HG02943 (cell line): Measurements from ENCODE around the gene NIT2.
"Not testable (repeated sequence)": the region's sequence is repeated elsewhere in the genome, so short reads cannot be mapped to it uniquely, and the experiment has no call there.

Experiments
- ATAC-seq: cut with Tn5 transposase; IDR thresholded peaks from one replicate; pipeline ENCODE4 v1.9.1; 2021; ENCODE audit warnings: mild to moderate bottlenecking, low read depth, moderate library complexity; ENCODE audit not compliant: unreplicated experiment

The NIT2 gene, protein sequence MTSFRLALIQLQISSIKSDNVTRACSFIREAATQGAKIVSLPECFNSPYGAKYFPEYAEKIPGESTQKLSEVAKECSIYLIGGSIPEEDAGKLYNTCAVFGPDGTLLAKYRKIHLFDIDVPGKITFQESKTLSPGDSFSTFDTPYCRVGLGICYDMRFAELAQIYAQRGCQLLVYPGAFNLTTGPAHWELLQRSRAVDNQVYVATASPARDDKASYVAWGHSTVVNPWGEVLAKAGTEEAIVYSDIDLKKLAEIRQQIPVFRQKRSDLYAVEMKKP

DNA sequence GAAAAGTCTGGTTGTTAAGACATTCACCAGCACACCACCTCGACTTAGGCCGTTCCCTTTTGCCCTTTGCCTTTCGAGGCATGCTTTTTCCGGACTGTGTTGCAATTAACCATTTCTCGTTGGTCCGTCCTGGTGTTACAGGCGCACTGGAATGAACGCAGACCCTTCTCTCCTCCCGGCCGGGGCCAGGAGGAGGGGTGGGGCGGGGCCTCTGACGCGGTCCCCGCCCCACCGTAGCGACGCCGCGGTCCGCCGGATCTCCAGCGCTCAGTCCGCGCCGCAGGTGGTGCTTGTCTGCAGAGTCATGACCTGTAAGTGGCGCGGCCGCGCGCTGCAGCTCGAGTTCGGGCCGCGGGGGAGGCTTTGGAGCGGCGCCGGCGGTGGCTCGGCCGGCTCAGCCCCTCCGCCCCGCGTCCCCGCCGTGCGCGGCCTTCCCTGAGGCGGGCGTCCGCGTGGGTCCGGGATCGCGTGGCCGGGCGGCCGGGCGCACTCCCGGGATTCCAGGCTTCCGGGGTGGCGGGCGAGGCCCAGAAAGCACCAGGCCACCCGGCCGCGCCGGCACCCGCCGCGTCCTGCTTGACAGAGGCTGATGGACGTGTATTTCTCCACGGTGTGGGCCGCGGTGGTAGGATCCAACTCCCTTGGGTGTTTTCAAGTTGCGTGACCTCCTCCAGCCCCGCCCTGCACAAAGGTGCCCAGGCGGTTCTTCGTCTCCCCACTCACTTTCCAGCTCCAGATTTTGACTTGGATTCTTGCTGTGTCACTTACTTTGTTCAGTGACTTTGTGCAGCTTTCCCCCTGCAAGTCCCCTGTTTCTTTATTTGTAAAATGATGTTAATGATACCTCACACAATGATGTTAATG lies at the start of gene NIT2:
Gene NIT2, plus strand, starts transcription at position 270 of the 864 bp plus-strand sequence. Its CDS starts 35 bp downstream, at position 305.
- peak; percentile 96 for ATAC-seq

DNA sequence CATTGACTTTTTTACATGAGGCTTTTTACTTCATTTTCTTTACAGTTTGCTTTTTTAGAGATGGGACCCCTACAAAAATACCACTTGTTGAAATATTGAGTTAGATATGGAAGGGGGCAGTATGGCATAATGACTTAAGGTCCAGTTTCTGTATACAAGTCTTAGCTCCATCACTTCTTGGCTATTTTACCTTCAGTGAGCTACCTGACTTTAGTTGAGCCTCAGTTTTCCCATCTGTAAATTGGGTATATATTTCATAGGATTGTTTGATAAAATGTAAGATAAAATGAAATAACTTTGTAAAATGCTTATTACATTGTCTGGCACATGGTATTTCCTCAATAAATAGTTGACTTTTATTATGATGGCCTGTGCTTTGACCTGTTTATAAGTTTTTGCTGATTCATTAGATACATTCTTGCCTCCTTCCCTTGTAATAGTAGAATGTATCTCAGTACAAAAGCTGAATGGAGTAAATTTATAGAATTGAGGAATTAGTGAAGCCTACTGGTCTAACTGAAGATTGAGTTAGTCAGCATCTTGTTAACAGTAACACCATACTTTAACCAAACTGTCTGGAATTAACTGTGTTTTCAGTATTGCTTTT lies 46.2 kb upstream of the NIT2 start:
- no peak for ATAC-seq

DNA sequence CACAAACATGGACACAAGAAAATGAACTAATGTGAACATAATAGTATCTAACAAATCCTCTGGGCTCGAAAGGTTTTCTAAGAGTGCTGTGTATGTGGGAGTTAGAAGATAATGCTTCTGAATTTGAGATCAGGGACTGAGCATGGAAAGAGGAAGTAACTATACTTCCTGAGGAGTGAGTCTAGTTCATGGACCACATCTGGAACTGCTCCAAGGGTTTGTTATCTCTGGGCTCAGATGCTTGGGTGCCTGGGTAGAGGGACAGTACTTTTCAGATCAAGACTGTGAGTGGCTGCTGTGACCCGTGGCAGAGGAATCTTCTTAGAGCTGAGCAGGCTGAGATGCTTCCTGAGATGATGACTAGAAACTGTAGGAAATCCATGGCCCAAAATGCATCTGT lies 45.2 kb upstream of the NIT2 start:
- ATAC-seq, result no peak

DNA sequence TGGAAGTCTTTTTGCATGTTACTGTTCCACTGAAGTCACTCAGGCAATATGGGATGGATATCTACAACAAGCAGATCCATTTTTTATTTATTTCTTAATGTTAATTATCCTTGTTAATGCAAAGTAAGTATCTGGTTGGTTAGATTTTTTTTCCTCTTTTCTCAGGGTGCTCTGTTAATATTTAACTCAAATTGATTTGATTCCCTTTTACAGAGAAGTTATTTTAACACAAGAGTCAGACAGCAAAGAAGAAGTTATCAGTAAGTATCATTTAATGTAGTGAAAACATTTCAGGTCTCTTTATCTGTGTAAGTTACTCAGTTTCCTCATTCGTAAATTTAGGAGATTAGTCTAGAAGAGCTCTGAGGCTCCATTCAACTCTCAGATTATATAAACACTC lies 39.5 kb upstream of the NIT2 start:
- ATAC-seq, result no peak

DNA sequence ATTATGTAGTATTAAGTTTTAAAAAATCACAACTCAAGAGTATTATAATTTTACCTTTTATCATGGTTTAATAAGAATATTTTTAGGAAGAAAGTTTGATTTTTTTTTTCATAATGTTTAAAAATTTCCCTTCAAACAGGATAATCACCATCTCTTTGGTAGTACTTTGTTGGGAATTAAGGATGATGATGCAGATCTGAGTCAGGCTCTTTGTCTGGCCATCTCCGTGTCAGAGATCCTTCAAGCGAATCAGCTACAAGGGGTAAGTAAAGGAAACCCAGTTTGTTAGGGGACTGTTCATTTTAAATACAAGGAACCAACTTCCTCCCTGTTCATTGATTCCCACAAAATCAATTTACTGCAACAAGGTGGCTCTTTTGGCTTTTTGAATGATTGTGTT lies 36.8 kb upstream of the NIT2 start:
- ATAC-seq, result no peak

DNA sequence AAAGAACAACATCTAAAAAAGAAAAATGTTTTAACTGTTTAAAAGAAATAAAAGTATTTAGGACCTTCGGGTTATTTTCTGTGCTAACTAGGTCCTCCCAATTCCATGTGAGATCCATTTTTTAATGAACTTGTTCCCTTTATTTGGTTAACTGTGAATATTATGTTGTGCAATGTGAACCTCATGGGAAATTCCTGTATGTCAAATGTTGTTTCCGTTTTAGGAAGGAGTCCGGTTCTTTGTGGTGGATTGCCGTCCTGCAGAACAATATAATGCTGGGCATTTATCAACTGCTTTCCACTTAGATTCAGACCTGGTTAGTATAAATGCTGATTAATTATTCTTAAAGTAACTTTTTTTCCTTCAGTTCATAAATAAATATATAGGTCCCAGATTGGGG lies 35.5 kb upstream of the NIT2 start:
- no peak for ATAC-seq

DNA sequence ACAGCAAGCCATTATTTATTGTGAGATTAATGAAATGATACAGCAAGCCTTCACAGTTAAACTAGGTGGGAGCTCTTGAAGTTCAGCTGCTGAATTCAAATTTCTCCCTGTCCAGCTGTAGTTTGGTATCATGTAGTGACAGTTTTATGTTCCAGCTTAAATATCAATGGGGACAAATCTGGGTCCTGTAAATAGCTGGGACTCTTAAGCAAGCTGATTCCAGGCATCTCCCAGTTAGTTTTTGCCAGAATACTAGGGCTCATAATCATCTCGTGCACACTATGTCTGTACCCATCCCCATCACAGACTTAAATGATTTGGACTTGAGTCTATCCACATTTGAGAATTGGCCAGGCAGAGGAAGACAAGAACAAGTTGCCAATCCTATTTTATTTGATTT lies 27.9 kb upstream of the NIT2 start:
- no peak for ATAC-seq

DNA sequence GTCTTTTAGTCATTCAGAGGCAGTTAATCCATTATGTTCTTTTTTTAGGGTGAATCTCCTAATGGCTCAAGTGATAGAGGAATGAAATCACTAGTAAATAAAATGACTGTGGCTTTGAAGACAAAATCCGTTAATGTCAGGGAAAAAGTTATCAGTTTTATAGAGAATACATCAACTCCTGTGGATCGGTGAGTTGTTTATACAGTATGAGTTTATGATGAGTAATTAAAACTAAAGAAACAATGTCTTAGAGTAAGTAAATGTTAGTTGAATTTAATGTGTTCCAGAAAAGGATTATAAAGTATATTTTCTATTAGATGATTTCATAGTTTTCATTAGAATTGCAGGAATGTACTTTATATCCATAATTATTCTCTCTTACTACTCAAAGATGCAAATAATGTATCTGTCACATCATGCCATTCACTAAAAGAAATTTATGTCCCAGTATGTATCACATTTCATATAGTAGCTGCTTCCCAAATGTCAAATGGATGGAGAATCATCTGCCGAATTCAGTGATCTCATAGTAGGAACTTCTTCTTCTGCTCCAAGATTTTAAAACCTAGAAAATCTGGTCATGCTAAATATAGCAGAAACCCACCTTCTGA lies 24.1 kb upstream of the NIT2 start:
- no peak for ATAC-seq

DNA sequence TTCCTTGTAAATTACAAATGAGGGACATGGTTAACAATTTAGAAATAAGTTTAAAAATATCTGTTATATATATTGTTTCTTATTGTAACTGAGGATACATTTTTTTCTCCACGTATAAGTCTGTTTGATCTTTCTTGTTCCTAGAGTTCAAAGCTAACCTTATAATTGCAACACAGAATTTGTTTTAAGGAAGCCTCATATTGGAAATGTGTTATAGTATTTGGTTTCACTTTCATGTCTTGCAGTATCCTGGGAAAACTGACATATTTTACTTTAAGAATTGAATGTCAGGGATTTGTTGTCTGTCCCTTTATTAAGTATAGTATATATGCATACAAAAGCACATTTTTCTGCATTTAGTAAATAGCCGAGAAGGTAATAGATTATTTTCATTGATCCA lies 23.5 kb upstream of the NIT2 start:
- ATAC-seq, result no peak

DNA sequence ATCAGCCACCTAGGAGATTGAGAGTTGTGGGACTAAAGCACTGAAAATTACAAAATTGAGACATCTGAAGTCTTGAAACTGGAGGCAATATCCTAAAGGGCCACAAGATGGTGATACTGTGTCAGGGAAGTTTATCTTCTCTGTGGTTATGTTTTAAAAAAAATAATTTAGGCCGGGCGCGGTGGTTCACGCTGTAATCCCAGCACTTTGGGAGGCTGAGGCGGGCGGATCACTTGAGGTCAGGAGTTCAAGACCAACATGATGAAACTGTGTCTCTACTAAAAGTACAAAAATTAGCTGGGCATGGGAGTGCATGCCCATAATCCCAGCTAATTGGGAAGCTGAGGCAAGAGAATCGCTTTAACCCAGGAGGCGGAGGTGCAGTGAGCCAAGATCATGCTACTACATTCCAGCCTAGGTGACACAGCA lies 17.9 kb upstream of the NIT2 start:
- no peak for ATAC-seq

DNA sequence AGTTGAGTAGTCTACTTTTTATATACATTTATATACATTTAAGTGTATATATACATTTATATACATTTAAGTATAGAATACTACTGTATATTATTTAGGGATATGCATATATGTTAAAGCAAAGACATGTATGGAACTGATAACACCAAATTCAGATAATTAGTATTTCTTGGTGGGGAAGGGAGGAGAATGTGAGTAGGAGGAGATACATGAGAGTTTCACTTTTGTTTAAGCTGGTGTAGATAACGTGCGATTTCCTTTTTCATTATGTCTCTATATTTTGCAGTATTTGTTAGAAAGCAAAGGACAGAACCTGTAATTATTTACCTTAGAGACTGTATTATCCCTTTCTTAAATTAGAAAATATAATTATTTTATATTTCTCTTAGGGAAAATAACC lies 16.6 kb upstream of the NIT2 start:
- peak; percentile 65 for ATAC-seq

DNA sequence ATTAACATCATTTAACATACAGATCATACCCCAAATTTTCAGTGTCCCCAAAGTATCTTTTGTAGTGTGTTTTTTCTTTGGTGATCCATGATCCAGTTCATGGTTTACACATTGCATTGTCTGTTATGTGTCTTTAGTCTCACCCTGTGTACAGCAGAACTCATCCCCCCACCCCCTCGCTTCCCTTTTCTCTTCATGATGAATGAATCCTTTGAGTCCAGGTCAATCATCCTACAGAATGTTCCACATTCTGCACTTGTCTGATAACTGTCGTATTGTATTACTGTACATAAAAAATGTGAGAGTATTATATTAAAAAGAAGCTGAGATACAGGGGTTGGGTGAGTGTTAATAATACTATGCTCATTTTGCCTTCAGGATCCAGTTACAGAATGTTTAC lies 14.6 kb upstream of the NIT2 start:
- ATAC-seq, result no peak

DNA sequence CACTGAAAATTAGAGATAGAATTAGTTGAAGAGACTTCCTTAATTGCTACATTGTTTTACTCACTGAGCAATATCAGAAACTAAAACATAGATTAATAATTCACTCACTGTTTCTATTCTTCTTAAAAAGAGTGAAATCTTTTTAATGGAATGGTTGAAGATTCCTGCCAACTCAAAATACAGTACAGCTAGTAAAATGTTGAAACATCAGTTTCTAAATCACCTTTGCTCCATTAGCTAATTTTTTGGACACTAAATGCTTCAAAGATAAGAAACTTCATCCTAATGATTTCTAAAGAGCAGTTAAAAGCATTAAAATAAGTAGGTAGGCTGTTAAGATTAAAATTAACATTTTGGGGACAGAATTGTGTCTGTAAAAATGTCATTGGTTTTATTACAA lies 10.5 kb upstream of the NIT2 start:
- ATAC-seq, result no peak

DNA sequence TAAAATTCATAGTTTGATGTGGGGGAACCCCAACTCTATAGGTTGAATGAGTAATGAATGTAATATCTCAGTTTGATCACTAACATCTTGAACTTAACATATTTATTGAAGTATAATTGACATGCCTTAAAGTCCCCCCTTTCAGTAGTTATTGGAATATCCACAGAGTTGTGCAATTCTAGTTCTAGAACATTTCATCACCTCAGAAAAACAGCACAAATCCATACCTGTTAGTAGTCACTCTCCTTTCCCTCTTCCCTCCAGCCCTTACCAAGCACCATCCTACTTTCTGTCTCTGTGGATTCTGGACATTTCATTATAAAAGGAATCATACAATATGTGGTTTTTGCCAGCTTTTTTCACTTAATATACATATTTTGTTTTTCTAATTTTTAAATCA lies 8.7 kb upstream of the NIT2 start:
- no peak for ATAC-seq

DNA sequence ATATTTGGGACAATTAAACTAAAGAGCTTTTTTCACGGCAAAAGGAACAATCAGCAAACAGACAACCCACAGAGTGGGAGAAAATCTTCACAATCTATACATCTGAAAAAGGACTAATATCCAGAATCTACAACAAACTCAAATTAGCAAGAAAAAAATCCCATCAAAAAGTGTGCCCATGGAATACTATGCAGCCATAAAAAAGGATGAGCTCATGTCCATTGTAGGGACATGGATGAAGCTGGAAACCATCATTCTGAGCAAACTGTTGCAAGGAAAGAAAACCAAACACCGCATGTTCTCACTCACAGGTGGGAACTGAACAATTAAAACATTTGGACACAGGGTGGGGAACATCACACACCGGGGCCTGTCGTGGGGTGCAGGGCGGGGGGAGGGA lies 7.2 kb upstream of the NIT2 start:
- not testable (repeated sequence) for ATAC-seq

DNA sequence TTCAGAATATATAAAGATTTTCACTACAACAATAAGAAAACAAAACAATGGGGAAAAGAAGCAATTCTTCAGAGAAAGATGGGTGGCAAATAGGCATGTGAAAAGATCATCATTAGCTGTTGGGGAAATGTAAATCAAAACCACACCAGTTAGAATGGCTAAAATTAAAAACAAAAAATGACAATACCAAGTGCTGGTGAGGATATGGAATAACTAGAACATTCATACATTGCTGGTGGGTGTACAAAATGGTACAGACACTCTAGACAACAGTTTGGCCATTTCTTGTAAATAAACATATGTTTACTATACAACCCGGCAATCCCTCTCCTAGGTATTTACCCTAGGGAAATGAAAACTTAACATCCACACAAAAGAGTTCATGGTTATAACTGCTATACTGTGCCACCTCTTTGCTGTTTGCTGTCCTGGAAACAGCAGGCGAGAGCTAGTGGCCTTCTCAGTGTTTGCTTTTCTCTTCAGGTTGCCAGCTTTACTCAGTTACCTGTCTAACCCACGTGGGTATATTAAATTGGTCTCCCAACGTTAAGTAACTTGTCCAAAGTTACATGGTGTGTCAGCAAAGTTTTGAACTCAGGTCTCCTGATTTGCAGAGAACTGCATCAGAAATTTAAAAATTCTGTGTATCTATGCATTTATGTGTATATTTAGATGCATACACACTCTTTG lies 4.6 kb upstream of the NIT2 start:
- ATAC-seq, result no peak

DNA sequence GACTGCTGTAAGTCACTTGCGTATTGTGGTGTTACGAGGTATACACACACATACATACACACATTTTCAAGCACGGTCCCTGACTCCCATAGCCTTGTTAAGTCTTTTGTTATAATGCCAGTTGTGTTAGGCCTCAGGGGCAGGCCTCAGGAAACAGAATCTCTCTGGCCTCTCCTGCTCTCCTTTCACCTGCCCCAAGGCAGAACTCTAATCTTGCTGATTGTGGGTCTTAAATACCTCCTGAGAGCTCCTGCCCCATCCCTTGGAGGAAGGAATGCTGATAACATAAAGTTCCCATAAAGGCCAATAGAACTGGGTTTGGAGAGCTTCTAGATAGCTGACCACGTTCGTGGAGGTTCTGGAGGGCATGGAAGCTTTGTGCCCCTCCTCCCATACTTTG lies 3.9 kb upstream of the NIT2 start:
- ATAC-seq, result no peak

DNA sequence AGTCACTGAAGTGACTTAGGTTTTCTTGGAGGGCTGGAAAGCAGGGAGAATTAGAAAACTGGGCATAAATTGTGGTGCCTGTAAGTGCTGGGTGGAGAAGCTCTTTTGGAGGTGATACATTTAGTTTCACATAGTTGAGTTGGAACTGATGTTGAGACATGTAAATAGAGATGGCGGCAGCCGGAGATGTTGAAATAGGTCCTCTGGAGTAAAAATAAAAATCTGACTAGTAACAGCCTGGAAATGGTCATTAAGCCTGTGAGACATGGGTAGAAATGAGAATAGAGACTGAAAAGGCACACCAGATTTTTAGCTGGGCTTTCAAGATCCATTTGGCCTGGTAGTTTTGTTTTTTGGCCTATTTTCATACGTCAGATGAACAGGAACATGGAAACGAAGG lies 2.9 kb upstream of the NIT2 start:
- ATAC-seq, result no peak

DNA sequence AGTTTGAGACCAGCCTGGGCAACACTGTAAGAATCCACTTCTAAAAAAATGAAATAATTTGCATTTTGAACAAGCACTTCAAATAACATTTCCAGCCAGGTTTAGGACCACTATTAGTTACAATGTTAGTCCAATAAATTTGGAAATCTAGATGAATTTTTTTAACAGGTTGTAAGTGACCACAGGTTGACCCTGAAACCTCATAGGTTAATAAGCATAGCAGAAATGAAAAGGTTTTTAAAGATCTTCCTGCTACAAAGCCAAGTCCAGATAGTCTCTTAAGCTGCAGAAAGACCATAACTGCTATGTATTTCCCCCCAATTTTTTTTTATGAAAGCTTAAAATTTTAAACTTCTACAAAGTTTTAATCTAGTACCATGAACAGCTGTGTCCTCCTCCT lies 1.5 kb upstream of the NIT2 start:
- no peak for ATAC-seq

DNA sequence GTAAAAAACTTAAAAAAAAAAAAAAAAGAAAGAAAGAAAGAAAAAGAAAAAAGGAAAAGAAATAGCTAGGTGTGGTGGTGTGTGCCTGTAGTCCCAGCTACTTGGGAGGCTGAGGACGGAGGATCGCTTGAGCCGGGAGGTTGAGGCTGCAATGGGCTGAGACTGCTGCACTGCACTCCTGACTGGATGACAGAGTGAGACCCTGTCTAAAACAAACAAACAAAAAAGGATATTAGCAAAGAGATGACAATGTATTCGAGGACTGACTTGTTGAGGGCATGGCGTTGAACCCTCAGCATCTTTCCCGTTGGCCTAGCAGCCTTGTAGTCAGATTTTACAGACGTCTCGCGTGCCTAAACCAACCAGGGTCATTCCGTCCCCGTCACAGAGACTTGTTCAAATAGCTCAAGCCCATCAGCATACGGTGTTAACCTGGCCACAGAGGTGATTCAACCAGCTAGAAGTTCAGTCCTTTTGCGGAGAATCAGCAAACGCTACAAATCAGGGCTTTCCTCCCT lies 528 bp upstream of the NIT2 start:
- ATAC-seq, result no peak
